ENCODE data around the gene VAV1. TPM values are rescaled to one million over a fixed set of nuclear protein-coding genes. Genes with fewer than 3 reads are reported as not detected.

Gene VAV1
- total RNA-seq, result 1.3 TPM

- peak; percentile 27 for ATAC-seq
Measured at GRCh38 chr19:6772028-6772865, at the start of gene VAV1. Gene VAV1 (plus strand): TSS chr19:6772708. CDS start chr19:6772808, 100 bp downstream.

- no peak for ATAC-seq
Measured at GRCh38 chr19:6723108-6723618, 49.3 kb upstream of the VAV1 start.

GRCh38 chr19:6723738-6724137 lies 48.8 kb upstream of the VAV1 start:
- no peak for ATAC-seq

- no peak for ATAC-seq
Measured at GRCh38 chr19:6724631-6725492, 47.6 kb upstream of the VAV1 start.

GRCh38 chr19:6725513-6726231 lies 46.8 kb upstream of the VAV1 start:
- no peak for ATAC-seq

- no peak for ATAC-seq
Measured at GRCh38 chr19:6728346-6728745, 44.2 kb upstream of the VAV1 start.

- ATAC-seq, result no peak
Measured at GRCh38 chr19:6729573-6730152, 42.8 kb upstream of the VAV1 start.

- ATAC-seq, result peak; percentile 49
Measured at GRCh38 chr19:6730153-6730804, 42.2 kb upstream of the VAV1 start.

- no peak for ATAC-seq
Measured at GRCh38 chr19:6730941-6731670, 41.4 kb upstream of the VAV1 start.

GRCh38 chr19:6731822-6732221 lies 40.7 kb upstream of the VAV1 start:
- ATAC-seq, result no peak

- no peak for ATAC-seq
Measured at GRCh38 chr19:6732803-6733337, 39.6 kb upstream of the VAV1 start.

- no peak for ATAC-seq
Measured at GRCh38 chr19:6733338-6734095, 39.0 kb upstream of the VAV1 start.

- ATAC-seq, result no peak
Measured at GRCh38 chr19:6734096-6734696, 38.3 kb upstream of the VAV1 start.

GRCh38 chr19:6735181-6735911 lies 37.2 kb upstream of the VAV1 start:
- no peak for ATAC-seq

GRCh38 chr19:6736169-6736916 lies 36.2 kb upstream of the VAV1 start:
- ATAC-seq, result peak; percentile 1

GRCh38 chr19:6736917-6737283 lies 35.6 kb upstream of the VAV1 start:
- ATAC-seq, result no peak

- ATAC-seq, result peak; percentile 77
Measured at GRCh38 chr19:6737284-6737872, 35.1 kb upstream of the VAV1 start, which contains the start of gene GPR108. Gene GPR108 (minus strand): TSS chr19:6737580. CDS start chr19:6737576, 4 bp downstream.
